Body of pancreas (tissue), 4 donors: ENCODE results near the gene C15orf39.

Source experiments
- POLR2A ChIP-seq, 3 donors: fragments of 450-650 bp; IDR thresholded peaks; one replicate each; pipeline ENCODE4 v1.6.1; 2016; ENCODE audit warnings: antibody characterized with exemption in 3 of 3, mild to moderate bottlenecking in 2 of 3
- TF ChIP-seq, protein P1 (sequence below), 7 experiments: fragments of 450-650 bp in 4 of 7; fragments of 200-600 bp in 3 of 7; sonication (generic) in 3 of 7; IDR thresholded peaks; one replicate each; pipeline ENCODE4 v1.5.1; 2016 to 2019; ENCODE audit warnings: antibody characterized with exemption in 7 of 7

DNA sequence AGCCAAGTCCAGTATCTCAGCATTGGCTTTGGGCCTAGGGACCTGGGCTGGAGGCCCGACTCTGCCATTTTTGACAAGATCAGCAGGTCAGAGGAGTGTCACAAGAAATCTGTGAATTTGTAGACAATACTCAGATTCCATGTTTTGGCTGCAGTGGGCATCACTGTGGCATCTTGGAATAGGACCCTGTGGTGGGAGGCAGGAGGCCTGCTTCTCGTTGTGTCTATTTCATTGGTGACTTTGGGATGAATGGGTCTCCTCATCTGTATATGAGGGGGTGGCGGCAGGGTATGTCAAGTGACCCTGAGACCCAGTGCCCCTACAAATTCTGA is 3.3 kb downstream of the C15orf39 start:
- TF ChIP-seq, protein P1, sequence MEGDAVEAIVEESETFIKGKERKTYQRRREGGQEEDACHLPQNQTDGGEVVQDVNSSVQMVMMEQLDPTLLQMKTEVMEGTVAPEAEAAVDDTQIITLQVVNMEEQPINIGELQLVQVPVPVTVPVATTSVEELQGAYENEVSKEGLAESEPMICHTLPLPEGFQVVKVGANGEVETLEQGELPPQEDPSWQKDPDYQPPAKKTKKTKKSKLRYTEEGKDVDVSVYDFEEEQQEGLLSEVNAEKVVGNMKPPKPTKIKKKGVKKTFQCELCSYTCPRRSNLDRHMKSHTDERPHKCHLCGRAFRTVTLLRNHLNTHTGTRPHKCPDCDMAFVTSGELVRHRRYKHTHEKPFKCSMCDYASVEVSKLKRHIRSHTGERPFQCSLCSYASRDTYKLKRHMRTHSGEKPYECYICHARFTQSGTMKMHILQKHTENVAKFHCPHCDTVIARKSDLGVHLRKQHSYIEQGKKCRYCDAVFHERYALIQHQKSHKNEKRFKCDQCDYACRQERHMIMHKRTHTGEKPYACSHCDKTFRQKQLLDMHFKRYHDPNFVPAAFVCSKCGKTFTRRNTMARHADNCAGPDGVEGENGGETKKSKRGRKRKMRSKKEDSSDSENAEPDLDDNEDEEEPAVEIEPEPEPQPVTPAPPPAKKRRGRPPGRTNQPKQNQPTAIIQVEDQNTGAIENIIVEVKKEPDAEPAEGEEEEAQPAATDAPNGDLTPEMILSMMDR (IDR thresholded peaks at IDR 0.05): no peak
- TF ChIP-seq POLR2A (IDR thresholded peaks at IDR 0.05): no peak
